Activated B cell treated with CpG ODN at 0.5 μM for 24 hours (primary cell): Measurements from ENCODE around the gene FOLR3. TPM values are rescaled to one million over a fixed set of nuclear protein-coding genes. Genes with fewer than 3 reads are reported as not detected.
"Not testable (repeated sequence)": the region's sequence is repeated elsewhere in the genome, so short reads cannot be mapped to it uniquely, and the experiment has no call there.

Experiments used
- ATAC-seq: fragments of 200-7000 bp; cut with Tn5 transposase; one replicate; pipeline ENCODE4 v1.10.0; 2021; ENCODE audit warnings: low read depth, mild to moderate bottlenecking, moderate library complexity
- CTCF ChIA-PET: fragments of 350-600 bp; sonication (Branson Sonifier 250); formaldehyde crosslinking; loops from one replicate; lab custom pipeline; 2021; ENCODE audit warnings: antibody characterized with exemption; lab: Charles Lee
- POLR2A ChIA-PET: fragments of 350-600 bp; sonication (Branson Sonifier 250); formaldehyde crosslinking; loops from one replicate; lab custom pipeline; 2021; ENCODE audit warnings: antibody characterized with exemption; lab: Charles Lee
- DNase-seq: peaks from one replicate; pipeline ENCODE4 v3.0.0; 2022
- H3K27ac Mint-ChIP-seq: one replicate; pipeline ENCODE4 v1.8.0; 2020; ENCODE audit warnings: mixed read lengths
- H3K27me3 Mint-ChIP-seq: one replicate; pipeline ENCODE4 v1.8.0; 2021; ENCODE audit warnings: mixed read lengths
- H3K36me3 Mint-ChIP-seq: one replicate; pipeline ENCODE4 v1.8.0; 2021; ENCODE audit warnings: low read depth, mixed read lengths
- H3K4me1 Mint-ChIP-seq: one replicate; pipeline ENCODE4 v1.8.0; 2021; ENCODE audit warnings: mixed read lengths
- H3K4me3 Mint-ChIP-seq: one replicate; pipeline ENCODE4 v1.8.0; 2020; ENCODE audit warnings: mild to moderate bottlenecking, mixed read lengths
- H3K9me3 Mint-ChIP-seq: one replicate; pipeline ENCODE4 v1.8.0; 2020; ENCODE audit warnings: mixed read lengths
- CTCF ChIP-seq: fragments of 200-600 bp; IDR thresholded peaks from one replicate; pipeline ENCODE4 v1.8.0; 2022; ENCODE audit warnings: antibody characterized with exemption, mild to moderate bottlenecking
- intact Hi-C: fragments of 100-400 bp; cut with micrococcal nuclease; formaldehyde crosslinking; loops from one replicate; pipeline ENCODE4 v1.15.1; 2024
- total RNA-seq: library from RNA; stranded (reverse); gene quantifications from 2 replicates; pipeline ENCODE4 v1.2.3, GENCODE V29; 2022

The FOLR3 gene
- total RNA-seq, result not detected in 2 replicates

GRCh38 chr11:72135473-72135872 is at the start of gene FOLR3:
TSS of gene FOLR3 (plus strand) at chr11:72135725. CDS start at chr11:72135953, 228 bp downstream.
- CTCF ChIA-PET, H3K4me1 Mint-ChIP-seq, H3K9me3 Mint-ChIP-seq, POLR2A ChIA-PET, H3K36me3 Mint-ChIP-seq, H3K27ac Mint-ChIP-seq, ATAC-seq, H3K27me3 Mint-ChIP-seq, intact Hi-C loops, DNase-seq, H3K4me3 Mint-ChIP-seq: not testable (repeated sequence)

- Mint-ChIP-seq H3K9me3 (no peaks in the 10 kb centered on the region), H3K4me3 (no peak overlapping the region), H3K27ac (no peak overlapping the region), H3K4me1 (peaks cover 14% of the 10 kb centered on the region), H3K36me3 (peaks cover 30% of the 10 kb centered on the region), H3K27me3 (no peaks in the 10 kb centered on the region)
- ATAC-seq (no peak), DNase-seq (no peak)
- POLR2A ChIA-PET, result no interaction called here
- CTCF ChIA-PET, result interaction anchor here (1.4 kb wide), 1 partner anchor 63 kb away, joined by 4 read pairs; no protein-coding TSS in a partner anchor
- no peak for TF ChIP-seq CTCF
- intact Hi-C loops, result no loop called here
Measured at GRCh38 chr11:72088076-72088808, 47.3 kb upstream of the FOLR3 start.

GRCh38 chr11:72091292-72091691 is 44.2 kb upstream of the FOLR3 start:
- POLR2A ChIA-PET, result interaction anchor here (0.6 to 1.6 kb wide), 6 partner anchors 9 to 343 kb away, joined by 3 to 16 read pairs (median 4); partner anchors contain the start of genes ANAPC15 and CLPB
- ATAC-seq (peak; percentile 99), DNase-seq (peak; percentile 39)
- Mint-ChIP-seq H3K36me3 (peaks cover 45% of the 10 kb centered on the region), H3K4me3 (no peak overlapping the region), H3K4me1 (peaks cover 14% of the 10 kb centered on the region), H3K27me3 (no peaks in the 10 kb centered on the region), H3K27ac (peak overlapping the region; percentile 33), H3K9me3 (no peaks in the 10 kb centered on the region)
- intact Hi-C loops, result loop anchor here (1.0 to 2.0 kb wide), 6 partner anchors 11 to 180 kb away; partner anchors contain the start of genes LAMTOR1, LRRC51 and NUMA1
- CTCF ChIA-PET, result interaction anchor here (0.7 to 5.6 kb wide), 24 partner anchors 8 to 180 kb away, joined by 3 to 152 read pairs (median 5); no protein-coding TSS in a partner anchor
- no peak for TF ChIP-seq CTCF

- Mint-ChIP-seq H3K9me3 (no peaks in the 10 kb centered on the region), H3K4me1 (peaks cover 37% of the 10 kb centered on the region), H3K27me3 (no peaks in the 10 kb centered on the region), H3K36me3 (peaks cover 78% of the 10 kb centered on the region), H3K4me3 (no peak overlapping the region), H3K27ac (no peak overlapping the region)
- ATAC-seq (no peak), DNase-seq (no peak)
- no peak for TF ChIP-seq CTCF
- ChIA-PET CTCF (interaction anchor here (1.1 to 5.0 kb wide), 2 partner anchors 8 to 73 kb away, joined by 3 to 22 read pairs; no protein-coding TSS in a partner anchor), POLR2A (interaction anchor here (1.3 kb wide), 1 partner anchor 73 kb away, joined by 3 read pairs; no protein-coding TSS in a partner anchor)
- intact Hi-C loops, result no loop called here
Measured at GRCh38 chr11:72098741-72099140, 36.8 kb upstream of the FOLR3 start.

GRCh38 chr11:72100009-72100408 is 35.5 kb upstream of the FOLR3 start:
- no peak for ATAC-seq
- Mint-ChIP-seq H3K27me3 (no peaks in the 10 kb centered on the region), H3K36me3 (peaks cover 68% of the 10 kb centered on the region), H3K9me3 (no peaks in the 10 kb centered on the region), H3K27ac (no peak overlapping the region), H3K4me1 (peaks cover 46% of the 10 kb centered on the region), H3K4me3 (no peak overlapping the region)
- ChIA-PET POLR2A (interaction anchor here (0.5 to 4.9 kb wide), 5 partner anchors 13 to 75 kb away, joined by 3 to 31 read pairs (median 5); partner anchors contain the start of gene ANAPC15), CTCF (interaction anchor here (1.1 to 5.0 kb wide), 3 partner anchors 9 to 75 kb away, joined by 3 to 22 read pairs (median 9); no protein-coding TSS in a partner anchor)
- DNase-seq, result no peak
- no peak for TF ChIP-seq CTCF
- intact Hi-C loops, result no loop called here
